ENCODE data around the gene TBC1D20. TPM values are rescaled to one million over a fixed set of nuclear protein-coding genes. Genes with fewer than 3 reads are reported as not detected.
A peak's percentile ranks its signal among the peaks of the same experiment; 100 is the strongest.

Gene TBC1D20
- total and polyA plus RNA-seq, 8 donors: 33.4 to 42.6 (median 35.9) TPM

DNA sequence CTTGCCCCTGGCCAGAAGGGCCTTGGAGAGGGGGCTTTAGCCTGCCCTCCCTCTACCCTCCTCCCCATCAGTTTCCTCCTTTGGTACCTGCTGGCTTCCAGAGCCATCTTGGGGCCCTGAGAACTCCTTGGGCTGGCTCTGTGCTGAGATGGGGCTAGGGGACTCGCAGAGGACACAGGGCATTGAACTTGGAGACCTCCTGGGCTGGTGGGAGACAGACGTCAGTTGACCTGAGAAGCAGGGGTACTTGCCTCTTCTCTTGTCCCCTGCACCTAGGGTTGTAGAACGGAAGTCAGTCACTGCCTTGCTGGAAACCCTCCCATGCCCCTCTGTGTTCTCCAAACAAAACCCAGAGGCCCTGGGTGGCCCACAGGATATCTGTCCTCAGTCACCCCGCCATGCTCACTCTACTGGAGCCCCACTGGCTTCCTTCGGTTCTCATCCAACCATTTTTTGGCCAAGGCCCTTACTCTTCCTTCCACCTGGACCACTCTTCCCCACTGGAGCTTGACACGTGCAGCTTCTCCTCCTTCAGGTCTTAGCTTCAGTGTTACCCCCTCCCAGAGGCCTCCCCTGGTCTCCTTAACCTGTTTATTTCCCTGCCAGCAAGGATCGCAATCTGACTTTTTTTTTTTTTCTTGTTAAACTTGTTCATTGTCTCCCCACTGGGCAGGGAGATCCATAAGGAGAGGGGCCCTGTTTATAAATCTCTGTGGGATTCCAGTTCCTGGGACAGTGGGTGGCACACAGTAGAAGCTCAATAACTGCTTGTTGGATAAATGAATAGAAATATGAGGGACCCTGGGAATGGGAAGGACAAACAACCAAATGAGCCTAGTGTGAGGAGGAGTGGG is 53.3 kb downstream of the TBC1D20 start:
- Histone ChIP-seq H3K27me3 (no peaks in the 10 kb centered on the region), H3K27ac (peak overlapping the region; percentile 90 to 91), H3K9me3 (no peaks in the 10 kb centered on the region), H3K4me1 (peaks cover 11 to 32% of the 10 kb centered on the region in 2 donors), H3K36me3 (peaks cover 0 to 14% of the 10 kb centered on the region in 2 donors), H3K4me3 (peak overlapping the region; percentile 80 to 92)
- DNase-seq (no peak), ATAC-seq (no peak)
- TF ChIP-seq, protein P1, sequence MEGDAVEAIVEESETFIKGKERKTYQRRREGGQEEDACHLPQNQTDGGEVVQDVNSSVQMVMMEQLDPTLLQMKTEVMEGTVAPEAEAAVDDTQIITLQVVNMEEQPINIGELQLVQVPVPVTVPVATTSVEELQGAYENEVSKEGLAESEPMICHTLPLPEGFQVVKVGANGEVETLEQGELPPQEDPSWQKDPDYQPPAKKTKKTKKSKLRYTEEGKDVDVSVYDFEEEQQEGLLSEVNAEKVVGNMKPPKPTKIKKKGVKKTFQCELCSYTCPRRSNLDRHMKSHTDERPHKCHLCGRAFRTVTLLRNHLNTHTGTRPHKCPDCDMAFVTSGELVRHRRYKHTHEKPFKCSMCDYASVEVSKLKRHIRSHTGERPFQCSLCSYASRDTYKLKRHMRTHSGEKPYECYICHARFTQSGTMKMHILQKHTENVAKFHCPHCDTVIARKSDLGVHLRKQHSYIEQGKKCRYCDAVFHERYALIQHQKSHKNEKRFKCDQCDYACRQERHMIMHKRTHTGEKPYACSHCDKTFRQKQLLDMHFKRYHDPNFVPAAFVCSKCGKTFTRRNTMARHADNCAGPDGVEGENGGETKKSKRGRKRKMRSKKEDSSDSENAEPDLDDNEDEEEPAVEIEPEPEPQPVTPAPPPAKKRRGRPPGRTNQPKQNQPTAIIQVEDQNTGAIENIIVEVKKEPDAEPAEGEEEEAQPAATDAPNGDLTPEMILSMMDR (IDR thresholded peaks at IDR 0.05): no peak
- intact Hi-C loops (cut with DNase I): no loop called here

- H3K27ac ChIP-seq: peak within 1 kb of the TSS; percentile 90 to 91
- H3K4me3 ChIP-seq: peak within 1 kb of the TSS; percentile 80 to 92
- peaks cover 0 to 14% of the 10 kb centered on the region in 2 donors for H3K36me3 ChIP-seq
- intact Hi-C loops (cut with DNase I): no loop called here
- H3K27me3 ChIP-seq: no peaks in the 10 kb centered on the region
- H3K9me3 ChIP-seq: no peaks in the 10 kb centered on the region
- H3K4me1 ChIP-seq: peaks cover 11 to 30% of the 10 kb centered on the region in 2 donors
- ATAC-seq: peak; percentile 90
- TF ChIP-seq, protein P1 (IDR thresholded peaks at IDR 0.05): no peak
- peak; percentile 86 to 94 (median 90) for DNase-seq
Measured at GRCh38 chr20:407953-408842, 54.1 kb downstream of the TBC1D20 start, which contains the start of gene RBCK1. RBCK1 (plus strand) TSS chr20:408299; CDS start chr20:408758, 459 bp downstream.

GRCh38 chr20:407133-407952 is 55.0 kb downstream of the TBC1D20 start:
- TF ChIP-seq, protein P1 (IDR thresholded peaks at IDR 0.05): no peak

GRCh38 chr20:406200-407132 is 55.9 kb downstream of the TBC1D20 start:
- DNase-seq: no peak
- peaks cover 11 to 30% of the 10 kb centered on the region in 2 donors for H3K4me1 ChIP-seq
- intact Hi-C loops (cut with DNase I): no loop called here
- no peak overlapping the region for H3K4me3 ChIP-seq
- no peak overlapping the region for H3K27ac ChIP-seq
- no peak for ATAC-seq
- no peaks in the 10 kb centered on the region for H3K27me3 ChIP-seq
- no peaks in the 10 kb centered on the region for H3K9me3 ChIP-seq
- peaks cover 0 to 12% of the 10 kb centered on the region in 2 donors for H3K36me3 ChIP-seq
- TF ChIP-seq, protein P1 (IDR thresholded peaks at IDR 0.05): no peak

More at GRCh38 chr20:407133-407952, 55.0 kb downstream of the TBC1D20 start:
- Histone ChIP-seq H3K27me3 (no peaks in the 10 kb centered on the region), H3K4me3 (peak overlapping the region; percentile 21 to 80), H3K4me1 (peaks cover 11 to 30% of the 10 kb centered on the region in 2 donors), H3K36me3 (peaks cover 0 to 14% of the 10 kb centered on the region in 2 donors), H3K9me3 (no peaks in the 10 kb centered on the region), H3K27ac (peak overlapping the region; percentile 35 to 91)
- ATAC-seq: peak; percentile 87
- intact Hi-C loops (cut with DNase I): no loop called here
- DNase-seq: peak; percentile 65 to 96 (median 78)

Data from left lung (tissue), 10 donors.